Measurements from ENCODE around the gene ZFHX2. TPM values are rescaled to one million over a fixed set of nuclear protein-coding genes. Genes with fewer than 3 reads are reported as not detected.

ZFHX2 gene
- total RNA-seq, 1 donor from 2014 or later = 27.3 TPM

DNA sequence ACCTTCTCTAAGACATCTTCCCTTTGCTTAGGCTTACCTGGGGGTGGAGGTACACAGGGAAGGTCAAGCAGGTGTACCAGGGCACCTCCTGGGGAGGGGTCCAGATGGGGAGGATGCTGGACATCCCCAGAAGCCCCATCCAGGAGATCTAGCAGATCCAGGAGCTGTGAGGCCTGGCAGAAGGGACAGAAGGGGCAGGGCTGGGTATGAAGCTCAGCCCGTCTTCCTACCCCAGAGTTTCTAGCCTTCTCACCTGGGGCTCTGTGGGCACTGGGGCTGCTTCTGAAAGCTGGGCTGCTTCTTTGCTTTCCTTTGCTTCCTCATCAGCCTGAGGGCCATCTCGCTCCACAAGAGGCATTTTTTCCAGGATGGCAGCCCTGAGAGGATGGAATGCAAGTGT is 9.7 kb upstream of the ZFHX2 start:
- peaks cover 3% of the 10 kb centered on the region for H3K36me3 ChIP-seq (ENCODE audit: insufficient read depth, low read length)

DNA sequence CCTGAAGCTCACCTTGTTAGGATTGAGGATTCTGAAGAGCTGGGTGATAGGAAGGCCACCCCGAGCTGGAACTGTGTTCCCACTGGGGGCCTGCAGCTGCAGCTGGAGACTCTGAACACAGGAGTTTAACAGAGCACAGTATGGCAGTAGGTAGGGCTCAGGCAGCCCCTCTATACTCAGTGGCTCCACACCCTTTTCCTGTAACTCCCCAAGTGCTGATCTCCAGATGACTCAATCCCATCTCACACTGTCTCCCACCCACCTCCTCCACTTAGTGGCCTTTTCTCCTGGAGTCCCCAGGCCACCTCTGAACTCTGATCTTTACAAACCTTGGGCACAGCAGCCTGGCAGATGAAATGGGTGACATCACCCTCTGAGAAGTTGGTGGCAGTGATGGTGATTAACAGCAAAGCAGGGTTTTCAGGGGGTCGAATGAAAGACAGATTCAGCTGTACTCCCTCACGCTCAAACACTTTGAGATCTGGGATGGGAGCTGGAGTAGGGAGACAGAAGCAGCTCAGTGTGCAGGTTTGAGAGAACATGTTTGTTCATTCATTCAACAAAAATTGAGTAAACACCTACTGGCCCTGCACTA is 8.5 kb upstream of the ZFHX2 start:
- Histone ChIP-seq H3K27ac (ENCODE audit: low read depth, low read length) (no peak overlapping the region), H4K20me1 (ENCODE audit: insufficient read depth, low read length) (peaks cover 3% of the 10 kb centered on the region), H3K27me3 (ENCODE audit: insufficient read depth, low read length) (no peaks in the 10 kb centered on the region), H3K4me3 (ENCODE audit: insufficient read depth, low read depth, low read length) (no peak overlapping the region), H3K9ac (ENCODE audit: low read length) (no peak overlapping the region), H3K4me2 (ENCODE audit: low read length) (no peak overlapping the region), H3K79me2 (ENCODE audit: insufficient read depth, low read length) (peaks cover 16% of the 10 kb centered on the region), H3K9me3 (ENCODE audit: insufficient read depth, low read depth, low read length) (no peaks in the 10 kb centered on the region), H3K4me1 (ENCODE audit: insufficient read depth, low read length) (peaks cover 8% of the 10 kb centered on the region), H3K36me3 (ENCODE audit: insufficient read depth, low read length) (peaks cover 3% of the 10 kb centered on the region), H2AFZ (ENCODE audit: low read depth, low read length) (no peak overlapping the region)
- H3K4me3 Mint-ChIP-seq (ENCODE audit: unreplicated experiment) = no peak overlapping the region
- H3K36me3 Mint-ChIP-seq (ENCODE audit: low read depth, unreplicated experiment) = peaks cover 7% of the 10 kb centered on the region
- no peak overlapping the region for H3K27ac Mint-ChIP-seq (ENCODE audit: unreplicated experiment)
- no peaks in the 10 kb centered on the region for H3K27me3 Mint-ChIP-seq (ENCODE audit: low read depth, unreplicated experiment)
- DNase-seq (ENCODE audit: low read depth) = no peak
- no peaks in the 10 kb centered on the region for H3K9me3 Mint-ChIP-seq (ENCODE audit: unreplicated experiment)
- FAIRE-seq = no peak
- H3K4me1 Mint-ChIP-seq (ENCODE audit: low read depth, unreplicated experiment) = peaks cover 22% of the 10 kb centered on the region
- TF ChIP-seq EZH2 (IDR thresholded peaks at IDR 0.05; ENCODE audit: insufficient read depth, low read length) = no peak
- TF ChIP-seq, protein P1, sequence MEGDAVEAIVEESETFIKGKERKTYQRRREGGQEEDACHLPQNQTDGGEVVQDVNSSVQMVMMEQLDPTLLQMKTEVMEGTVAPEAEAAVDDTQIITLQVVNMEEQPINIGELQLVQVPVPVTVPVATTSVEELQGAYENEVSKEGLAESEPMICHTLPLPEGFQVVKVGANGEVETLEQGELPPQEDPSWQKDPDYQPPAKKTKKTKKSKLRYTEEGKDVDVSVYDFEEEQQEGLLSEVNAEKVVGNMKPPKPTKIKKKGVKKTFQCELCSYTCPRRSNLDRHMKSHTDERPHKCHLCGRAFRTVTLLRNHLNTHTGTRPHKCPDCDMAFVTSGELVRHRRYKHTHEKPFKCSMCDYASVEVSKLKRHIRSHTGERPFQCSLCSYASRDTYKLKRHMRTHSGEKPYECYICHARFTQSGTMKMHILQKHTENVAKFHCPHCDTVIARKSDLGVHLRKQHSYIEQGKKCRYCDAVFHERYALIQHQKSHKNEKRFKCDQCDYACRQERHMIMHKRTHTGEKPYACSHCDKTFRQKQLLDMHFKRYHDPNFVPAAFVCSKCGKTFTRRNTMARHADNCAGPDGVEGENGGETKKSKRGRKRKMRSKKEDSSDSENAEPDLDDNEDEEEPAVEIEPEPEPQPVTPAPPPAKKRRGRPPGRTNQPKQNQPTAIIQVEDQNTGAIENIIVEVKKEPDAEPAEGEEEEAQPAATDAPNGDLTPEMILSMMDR (IDR thresholded peaks at IDR 0.05; ENCODE audit: insufficient read depth, low read depth, low read length) = no peak

More for the DNA sequence above, 9.7 kb upstream of the ZFHX2 start:
- Histone ChIP-seq H3K27ac (ENCODE audit: low read depth, low read length) (no peak overlapping the region), H3K79me2 (ENCODE audit: insufficient read depth, low read length) (peaks cover 16% of the 10 kb centered on the region), H3K4me3 (ENCODE audit: insufficient read depth, low read depth, low read length) (no peak overlapping the region), H4K20me1 (ENCODE audit: insufficient read depth, low read length) (peaks cover 3% of the 10 kb centered on the region), H3K4me1 (ENCODE audit: insufficient read depth, low read length) (peaks cover 8% of the 10 kb centered on the region), H3K27me3 (ENCODE audit: insufficient read depth, low read length) (no peaks in the 10 kb centered on the region), H3K9me3 (ENCODE audit: insufficient read depth, low read depth, low read length) (no peaks in the 10 kb centered on the region), H2AFZ (ENCODE audit: low read depth, low read length) (no peak overlapping the region), H3K9ac (ENCODE audit: low read length) (no peak overlapping the region), H3K4me2 (ENCODE audit: low read length) (no peak overlapping the region)
- Mint-ChIP-seq H3K27ac (ENCODE audit: unreplicated experiment) (no peak overlapping the region), H3K4me3 (ENCODE audit: unreplicated experiment) (no peak overlapping the region), H3K36me3 (ENCODE audit: low read depth, unreplicated experiment) (peaks cover 7% of the 10 kb centered on the region), H3K27me3 (ENCODE audit: low read depth, unreplicated experiment) (no peaks in the 10 kb centered on the region), H3K9me3 (ENCODE audit: unreplicated experiment) (no peaks in the 10 kb centered on the region), H3K4me1 (ENCODE audit: low read depth, unreplicated experiment) (peaks cover 22% of the 10 kb centered on the region)
- TF ChIP-seq, protein P1 (IDR thresholded peaks at IDR 0.05; ENCODE audit: insufficient read depth, low read depth, low read length) = no peak
- TF ChIP-seq EZH2 (IDR thresholded peaks at IDR 0.05; ENCODE audit: insufficient read depth, low read length) = no peak
- FAIRE-seq (no peak), DNase-seq (ENCODE audit: low read depth) (no peak)

Data from astrocyte (in vitro differentiated cells and primary cell).